Activated CD4-positive, CD25-positive, alpha-beta regulatory T cell treated with anti-CD3 and anti-CD28 coated beads, Interleukin-2, amount 50 U/mL, for 72 hours (primary cell): ENCODE measurements around the gene ZCCHC7.
"Not testable (repeated sequence)": the region's sequence is repeated elsewhere in the genome, so short reads cannot be mapped to it uniquely, and the experiment has no call there.

Experiments
- DNase-seq: peaks from one replicate; pipeline ENCODE4 v3.0.0; 2021

Gene ZCCHC7

GRCh38 chr9:37119907-37120842, at the start of gene ZCCHC7:
Gene ZCCHC7, plus strand, starts transcription at chr9:37120574.
- peak; percentile 96 for DNase-seq

DNA sequence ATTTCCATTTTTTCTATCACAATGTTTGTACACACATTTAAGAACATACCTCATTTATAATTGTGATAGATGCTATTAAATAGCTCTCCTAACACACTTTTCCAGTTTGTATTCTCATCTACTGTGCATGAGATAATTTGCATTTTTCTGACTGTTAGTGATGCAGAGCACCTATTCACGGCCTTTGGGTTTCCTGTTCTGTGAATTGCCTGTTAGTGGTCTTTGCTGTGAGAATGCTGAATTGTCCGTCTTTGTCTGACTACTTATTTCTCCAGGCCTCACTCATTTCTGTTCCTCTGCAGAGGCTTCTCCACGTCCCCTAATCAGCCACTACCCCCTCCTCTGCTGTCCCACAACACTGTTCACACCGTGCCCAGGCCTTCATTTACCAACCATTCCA, 45.6 kb upstream of the ZCCHC7 start:
- not testable (repeated sequence) for DNase-seq

DNA sequence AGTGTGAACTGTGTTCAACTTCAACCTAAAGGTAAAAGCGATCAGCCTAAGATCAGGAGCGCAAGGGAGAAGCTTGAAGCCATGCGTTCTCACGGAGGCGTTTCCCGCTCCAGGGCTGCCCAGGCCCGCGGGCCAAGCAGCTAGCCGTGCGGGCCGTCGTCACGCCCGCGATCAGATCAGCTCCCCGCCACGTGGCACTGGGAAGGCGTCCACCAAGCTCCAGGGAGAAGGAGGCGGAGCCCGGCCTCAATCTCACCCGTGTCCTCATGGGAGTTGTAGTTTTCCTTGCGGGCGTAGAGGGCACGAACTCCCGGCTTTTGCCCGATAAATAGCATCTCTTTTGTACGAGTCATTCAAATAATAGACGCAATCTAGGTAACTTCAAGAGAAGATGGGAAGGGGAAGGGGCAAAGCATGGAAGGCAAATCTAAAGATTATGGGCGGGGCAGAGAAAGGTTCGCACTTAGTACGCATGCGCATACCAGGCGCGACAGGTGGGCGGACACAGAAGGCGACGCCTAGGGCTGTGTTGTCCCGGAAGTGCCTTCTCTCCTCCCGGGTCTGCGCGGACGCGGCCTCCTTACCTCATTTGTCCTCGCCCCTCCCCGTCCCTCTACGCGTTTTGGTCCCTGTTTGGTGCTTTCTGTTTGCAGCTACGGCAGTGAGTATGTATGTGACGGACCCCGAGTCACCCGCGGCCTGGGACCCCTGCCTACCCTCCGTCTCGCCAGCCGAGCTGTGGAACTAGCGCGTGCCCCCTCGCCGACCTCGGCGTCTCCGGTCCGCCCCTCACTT, 40.8 kb upstream of the ZCCHC7 start:
- peak; percentile 86 for DNase-seq

- not testable (repeated sequence) for DNase-seq
These were observed 40.2 kb upstream of the ZCCHC7 start for GRCh38 chr9:37080165-37080628.

GRCh38 chr9:37081507-37081906, 38.9 kb upstream of the ZCCHC7 start:
- DNase-seq: not testable (repeated sequence)

GRCh38 chr9:37082214-37082765, 38.1 kb upstream of the ZCCHC7 start:
- no peak for DNase-seq

DNA sequence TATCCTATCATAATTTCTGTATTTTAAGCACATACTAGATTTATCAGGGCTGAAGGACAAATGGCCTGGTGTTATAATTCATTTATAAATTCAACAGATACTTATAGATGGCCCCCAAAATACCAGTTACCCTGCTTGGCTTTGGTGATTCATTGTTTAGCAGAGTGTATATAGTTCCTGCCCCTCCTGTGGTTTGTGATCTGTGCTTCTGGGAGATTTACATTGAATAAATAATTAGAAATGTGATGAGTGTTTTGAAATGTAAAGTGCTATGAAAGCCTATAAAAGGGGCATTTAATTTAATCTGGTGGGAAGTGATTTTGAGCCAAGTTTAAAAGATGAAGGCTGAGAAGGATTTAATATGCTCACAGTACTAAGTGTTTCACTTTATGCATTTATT, 36.7 kb upstream of the ZCCHC7 start:
- DNase-seq: no peak

GRCh38 chr9:37085233-37085632, 35.1 kb upstream of the ZCCHC7 start:
- DNase-seq: no peak

- not testable (repeated sequence) for DNase-seq
These were observed 27.6 kb upstream of the ZCCHC7 start for GRCh38 chr9:37092714-37093295.

DNA sequence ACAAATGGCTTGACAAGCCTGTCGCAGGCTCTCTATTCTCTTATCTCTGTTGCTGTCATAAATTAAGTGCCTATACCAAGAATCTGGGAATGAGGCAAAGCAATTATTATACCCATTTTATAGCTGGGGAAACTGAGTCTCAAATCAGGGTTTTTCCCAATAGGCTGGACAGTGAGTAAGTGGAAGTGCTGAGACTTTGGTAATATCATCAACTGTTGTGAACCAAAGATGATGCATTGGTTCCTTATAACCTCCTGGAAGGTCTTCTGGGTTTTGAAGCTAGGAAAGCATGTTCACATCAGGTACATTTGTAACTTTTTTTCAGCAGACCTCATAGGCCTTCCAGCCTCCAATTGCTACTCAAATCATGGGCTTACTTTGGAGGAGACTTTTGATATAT, 25.6 kb upstream of the ZCCHC7 start:
- no peak for DNase-seq

DNA sequence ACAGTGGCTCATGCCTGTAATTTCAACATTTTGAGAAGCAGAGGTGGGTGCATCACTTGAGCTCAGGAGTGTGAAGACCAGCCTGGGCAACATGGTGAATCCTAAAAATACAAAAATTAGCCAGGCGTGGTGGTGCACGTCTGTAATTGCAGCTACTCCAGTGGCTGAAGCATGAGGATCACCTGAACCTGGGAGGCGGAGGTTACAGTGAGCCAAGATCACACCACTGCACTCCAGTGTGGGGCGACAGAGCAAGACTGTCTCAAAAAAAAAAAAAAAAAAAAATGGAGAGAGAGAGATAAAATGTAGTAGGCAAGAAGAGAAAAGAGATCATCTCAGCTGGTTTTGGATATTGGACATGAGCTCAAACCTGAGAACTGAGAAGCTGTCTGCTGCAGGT, 23.7 kb upstream of the ZCCHC7 start:
- no peak for DNase-seq

DNA sequence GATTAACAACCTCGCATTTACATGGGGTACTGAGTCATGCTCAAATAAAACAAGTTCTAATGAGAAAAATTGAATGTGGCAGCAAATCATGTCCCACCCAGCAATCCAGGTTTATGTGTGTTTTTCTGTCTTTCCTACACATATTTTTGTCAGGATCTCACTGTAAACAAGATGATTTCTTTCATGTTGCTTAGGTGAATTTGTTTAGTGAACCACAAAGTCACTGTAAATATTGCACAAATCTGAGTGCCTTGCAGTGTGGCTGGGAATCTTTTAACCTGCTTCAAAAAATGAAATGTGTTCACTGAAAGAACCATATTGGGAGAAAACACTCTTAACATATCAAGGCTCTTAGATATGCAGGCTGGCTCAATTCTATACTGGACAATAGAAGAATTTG, 23.1 kb upstream of the ZCCHC7 start:
- no peak for DNase-seq

DNA sequence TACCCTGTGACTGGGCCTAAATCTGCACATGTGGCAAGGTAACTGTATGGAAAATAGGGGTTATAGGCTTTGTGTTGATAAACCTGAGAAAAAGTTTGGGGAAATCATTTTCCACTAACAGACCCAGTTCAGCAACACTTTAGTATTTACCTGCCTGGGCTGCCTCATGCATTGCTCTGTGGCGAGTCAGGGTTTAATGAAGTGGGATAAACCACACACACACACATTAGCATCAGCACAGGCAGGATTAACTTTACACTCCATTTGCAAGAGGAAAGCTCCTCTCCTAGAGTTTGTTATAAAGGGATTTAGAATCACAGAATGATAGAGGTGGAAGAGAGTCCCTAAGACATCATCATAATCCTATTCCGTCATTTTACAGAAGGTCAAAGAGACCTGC, 20.0 kb upstream of the ZCCHC7 start:
- DNase-seq: no peak

GRCh38 chr9:37100741-37101140, 19.6 kb upstream of the ZCCHC7 start:
- no peak for DNase-seq

- no peak for DNase-seq
These were observed 17.9 kb upstream of the ZCCHC7 start for GRCh38 chr9:37102486-37102885.

- no peak for DNase-seq
These were observed 16.0 kb upstream of the ZCCHC7 start for GRCh38 chr9:37104183-37104889.

DNA sequence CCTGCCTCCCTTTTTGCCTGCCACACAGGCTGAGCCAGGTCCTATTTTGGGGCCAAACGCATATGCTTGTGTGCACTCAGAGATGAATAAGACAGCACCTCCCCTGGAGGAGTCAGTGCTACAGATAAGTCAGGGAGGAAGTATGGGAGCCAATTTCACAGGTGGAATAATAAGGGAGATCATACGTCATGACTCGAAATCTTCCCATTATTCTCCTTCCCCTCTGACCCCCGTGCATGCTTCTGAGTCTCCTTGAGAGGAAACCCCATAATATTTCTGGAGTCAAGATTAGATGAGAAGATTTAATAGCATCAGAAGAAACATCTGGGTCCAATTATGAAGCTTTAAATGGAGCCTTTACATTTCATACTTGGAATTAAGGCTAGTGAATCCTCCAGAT, 15.1 kb upstream of the ZCCHC7 start:
- no peak for DNase-seq

- DNase-seq: no peak
These were observed 12.7 kb upstream of the ZCCHC7 start for GRCh38 chr9:37107701-37108100.

DNA sequence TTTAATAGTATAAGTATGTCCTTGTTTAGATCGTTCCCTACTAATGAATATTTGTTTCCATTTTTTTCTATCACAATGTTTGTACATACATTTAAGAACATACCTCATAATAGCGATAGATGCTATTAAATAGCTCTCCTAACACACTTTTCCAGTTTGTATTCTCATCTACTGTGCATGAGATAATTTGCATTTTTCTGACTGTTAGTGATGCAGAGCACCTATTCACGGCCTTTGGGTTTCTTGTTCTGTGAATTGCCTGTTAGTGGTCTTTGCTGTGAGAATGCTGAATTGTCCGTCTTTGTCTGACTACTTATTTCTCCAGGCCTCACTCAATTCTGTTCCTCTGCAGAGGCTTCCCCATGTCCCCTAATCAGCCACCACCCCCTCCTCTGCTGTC, 5.9 kb upstream of the ZCCHC7 start:
- DNase-seq: not testable (repeated sequence)

- DNase-seq: no peak
These were observed 2.4 kb upstream of the ZCCHC7 start for GRCh38 chr9:37117956-37118355.

- no peak for DNase-seq
These were observed 1.0 kb upstream of the ZCCHC7 start for GRCh38 chr9:37119360-37119759.

DNA sequence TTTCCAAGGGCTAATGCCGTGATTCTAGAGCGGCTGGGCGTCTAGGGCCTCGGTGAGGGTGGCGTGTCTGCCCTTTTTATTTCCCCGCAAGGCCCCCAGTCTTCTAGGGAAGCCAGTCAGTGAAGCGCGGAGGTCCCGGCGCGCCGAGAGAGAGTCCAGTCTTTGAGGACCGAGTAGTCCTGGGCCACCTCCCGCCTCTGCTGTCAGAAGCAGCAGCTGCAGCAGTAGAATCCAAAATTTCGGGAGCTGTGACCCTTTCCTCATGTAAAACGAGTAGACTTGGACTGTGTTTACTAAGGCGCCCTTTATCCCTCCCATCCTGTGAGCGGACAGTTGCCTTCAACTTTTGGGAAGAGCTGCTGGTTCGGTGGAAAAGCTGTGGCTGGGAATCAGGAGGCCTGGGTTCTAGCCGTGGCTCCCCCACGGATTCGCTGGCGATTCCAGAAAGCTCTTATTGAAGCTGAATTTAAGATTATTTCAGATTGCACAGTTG, 515 bp downstream of the ZCCHC7 start:
- not testable (repeated sequence) for DNase-seq
